CD4-positive, alpha-beta T cell treated with Interleukin-4 for 4 hours (primary cell): Measurements from ENCODE around the gene TOP3A.

Experiments
- DNase-seq: peaks from one replicate; pipeline ENCODE4 v3.0.0-alpha.2; 2020

Gene TOP3A

DNA sequence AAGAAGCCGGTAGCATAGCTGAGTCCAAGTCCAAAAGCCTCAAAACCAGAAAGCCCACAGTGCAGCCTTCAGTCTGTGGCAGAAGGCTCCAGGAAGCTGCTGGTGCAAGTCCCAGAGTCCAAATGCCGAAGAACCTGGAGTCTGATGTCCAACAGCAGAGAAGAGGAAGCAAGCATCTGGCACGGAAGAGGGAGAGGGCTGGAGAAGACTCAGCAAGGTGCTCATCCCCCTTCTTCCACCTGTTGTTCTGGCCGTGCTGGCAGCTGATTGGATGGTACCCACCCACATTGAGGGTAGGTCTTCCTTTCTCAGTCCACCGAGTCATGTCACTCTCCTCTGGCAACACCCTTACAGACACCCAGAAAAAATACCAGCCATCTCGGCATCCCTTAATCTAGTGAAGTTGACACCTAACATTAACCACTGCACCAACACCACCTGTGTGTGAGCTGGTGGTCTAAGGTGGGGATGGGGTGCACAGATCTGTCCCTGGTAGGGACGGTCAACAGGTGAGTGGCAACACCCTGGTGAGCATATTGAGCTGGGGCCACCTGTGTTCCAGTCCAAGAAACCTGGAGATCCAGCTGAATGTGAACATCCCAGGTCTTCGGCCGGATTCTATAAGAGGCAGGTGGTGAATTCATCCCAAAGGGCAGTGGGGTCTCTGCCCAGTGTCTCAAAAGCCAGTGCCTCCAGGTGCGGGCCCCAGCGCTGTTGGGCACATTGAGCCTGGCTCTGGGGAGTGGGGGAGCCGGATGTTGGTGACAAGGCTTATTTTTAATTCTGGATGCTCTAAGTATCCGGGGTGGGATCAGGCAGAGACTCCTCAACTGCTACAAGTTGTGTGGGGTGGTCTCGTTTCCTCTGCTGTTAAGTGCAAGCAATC lies 44.5 kb downstream of the TOP3A start:
- no peak for DNase-seq

DNA sequence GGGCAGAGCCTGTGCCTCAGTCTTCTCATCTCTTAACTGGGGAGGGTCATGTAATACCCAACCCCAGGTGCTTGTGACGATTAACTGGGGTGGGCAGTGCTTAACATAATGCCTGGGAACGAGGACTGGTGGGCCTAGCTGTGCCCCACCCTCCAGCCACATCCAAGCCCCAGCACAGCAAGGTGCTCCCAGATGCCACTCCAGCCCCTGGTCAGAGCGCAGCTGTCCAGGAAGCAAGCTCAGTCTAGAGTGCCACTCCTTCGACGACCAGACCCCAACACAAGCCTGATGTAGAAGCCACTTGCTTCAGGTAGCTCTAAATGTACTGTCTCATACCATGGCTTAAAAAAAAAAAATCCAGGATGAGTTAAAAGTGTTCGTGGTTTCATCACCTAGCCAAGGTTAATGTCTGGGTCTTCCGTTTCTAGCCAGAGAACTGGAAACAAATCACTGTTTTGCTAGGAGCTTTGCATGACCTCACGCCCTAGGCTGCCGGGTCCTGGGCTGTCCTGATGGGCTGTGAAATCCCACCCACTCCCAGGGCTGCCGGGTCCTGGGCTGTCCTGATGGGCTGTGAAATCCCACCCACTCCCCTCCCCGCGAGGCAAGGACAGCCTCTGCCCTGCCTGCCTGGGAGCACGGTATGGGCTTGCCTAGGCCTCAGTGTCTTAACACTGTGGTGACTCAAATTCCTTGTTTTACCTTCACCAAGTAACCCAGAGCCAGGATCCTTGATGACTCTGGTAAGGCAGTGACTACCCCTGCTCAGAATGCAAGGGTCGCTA lies 46.7 kb downstream of the TOP3A start:
- DNase-seq: no peak

DNA sequence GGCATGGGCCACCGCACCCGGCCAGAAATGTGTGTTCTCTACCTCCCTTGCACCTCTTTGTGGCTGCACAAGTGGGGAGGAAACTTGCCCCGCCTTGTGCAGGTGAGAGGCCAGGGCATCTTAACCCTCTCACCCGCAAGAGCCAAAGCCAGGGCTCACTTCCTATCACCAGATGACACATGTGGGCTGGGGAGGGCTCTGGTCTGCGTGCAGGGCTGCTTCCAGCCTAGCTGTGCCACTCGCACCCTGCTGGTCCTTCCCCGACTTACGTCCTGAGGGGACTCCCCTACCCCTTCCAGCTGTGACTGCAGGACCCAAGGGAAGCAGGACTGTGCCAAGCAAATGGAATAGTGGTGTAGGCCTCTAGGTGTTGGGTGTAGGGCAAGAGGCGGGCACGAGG lies 47.4 kb downstream of the TOP3A start:
- DNase-seq: no peak

DNA sequence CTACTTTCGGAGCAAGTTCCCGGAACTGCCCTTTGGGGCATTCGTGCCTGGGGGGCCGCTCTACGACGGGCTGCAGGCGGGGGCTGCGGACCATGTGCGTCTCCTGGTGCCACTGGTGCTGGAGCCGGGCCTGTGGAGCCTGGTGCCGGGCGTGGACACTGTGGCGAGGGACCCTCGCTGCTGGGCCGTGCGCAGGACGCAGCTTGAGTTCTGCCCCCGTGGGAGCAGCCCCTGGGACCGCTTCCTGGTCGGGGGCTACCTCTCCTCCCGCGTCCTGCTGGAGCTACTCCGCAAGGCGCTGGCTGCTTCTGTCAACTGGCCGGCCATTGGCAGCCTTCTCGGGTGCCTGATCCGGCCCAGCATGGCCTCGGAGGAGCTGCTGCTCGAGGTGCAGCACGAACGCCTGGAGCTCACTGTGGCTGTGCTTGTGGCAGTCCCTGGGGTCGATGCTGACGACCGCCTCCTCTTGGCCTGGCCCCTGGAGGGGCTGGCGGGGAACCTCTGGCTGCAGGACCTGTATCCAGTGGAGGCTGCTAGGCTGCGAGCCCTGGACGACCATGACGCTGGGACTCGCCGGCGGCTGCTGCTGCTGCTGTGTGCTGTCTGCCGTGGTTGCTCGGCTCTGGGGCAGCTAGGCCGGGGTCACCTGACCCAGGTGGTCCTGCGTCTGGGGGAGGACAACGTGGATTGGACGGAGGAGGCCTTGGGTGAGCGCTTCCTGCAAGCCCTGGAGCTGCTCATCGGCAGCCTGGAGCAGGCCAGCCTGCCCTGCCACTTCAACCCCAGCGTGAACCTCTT lies 50.7 kb downstream of the TOP3A start:
- DNase-seq: no peak

DNA sequence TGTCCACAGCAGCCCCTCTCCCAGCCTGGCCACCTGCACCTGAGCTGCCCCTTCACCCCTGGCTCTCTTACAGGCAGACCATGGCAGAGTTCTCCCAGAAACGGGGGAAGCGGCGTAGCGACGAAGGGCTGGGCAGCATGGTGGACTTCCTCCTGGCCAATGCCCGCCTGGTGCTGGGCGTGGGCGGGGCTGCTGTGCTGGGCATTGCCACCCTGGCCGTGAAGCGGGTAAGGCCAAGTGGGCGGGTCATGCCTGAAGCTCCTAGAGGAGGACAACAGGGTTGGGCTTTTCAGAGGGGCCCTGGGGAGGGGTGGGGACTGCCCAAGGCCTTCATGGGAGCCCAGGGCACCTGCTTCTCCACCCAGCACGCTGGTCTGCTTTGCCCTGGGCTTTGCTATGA lies 52.2 kb downstream of the TOP3A start:
- no peak for DNase-seq

DNA sequence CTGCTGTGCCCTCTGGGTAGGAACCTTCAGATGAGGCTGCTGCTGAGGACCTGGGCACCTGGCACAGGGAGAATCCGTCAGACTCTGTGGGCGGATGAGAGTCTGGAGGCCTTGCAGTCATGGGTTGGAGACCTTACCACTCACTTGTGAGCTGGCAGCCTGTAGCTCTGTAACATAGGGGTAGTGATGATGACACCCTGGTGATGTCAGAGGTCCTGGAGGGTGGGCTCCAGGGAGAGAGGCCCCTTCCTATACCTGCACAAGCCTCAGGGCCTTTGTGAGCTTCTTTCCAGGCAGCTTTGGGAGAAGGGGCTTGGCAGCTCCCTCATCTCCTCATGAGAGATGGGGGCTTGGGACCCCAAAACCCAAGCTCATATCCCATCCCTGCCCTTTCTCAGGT lies 52.7 kb downstream of the TOP3A start:
- DNase-seq: no peak

DNA sequence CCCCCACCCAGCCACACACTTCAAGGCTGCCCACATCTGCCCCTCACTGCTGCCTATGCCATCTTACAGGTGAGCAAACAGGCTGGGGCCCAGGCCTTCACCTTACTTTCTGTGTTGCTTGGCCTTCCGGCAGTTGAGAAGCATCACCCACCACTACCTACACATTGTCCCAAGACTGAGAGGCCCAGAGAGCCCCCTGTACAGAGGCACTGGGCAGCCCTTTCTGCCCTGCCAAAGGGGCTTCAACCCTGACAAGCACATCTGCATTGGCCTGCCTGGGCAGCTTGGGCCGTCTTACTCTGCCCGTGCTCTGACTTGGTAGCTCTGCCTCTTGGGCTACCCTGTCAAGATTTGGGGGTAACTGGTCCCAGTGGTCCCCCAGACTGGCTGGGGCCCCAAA lies 53.1 kb downstream of the TOP3A start:
- DNase-seq: no peak

DNA sequence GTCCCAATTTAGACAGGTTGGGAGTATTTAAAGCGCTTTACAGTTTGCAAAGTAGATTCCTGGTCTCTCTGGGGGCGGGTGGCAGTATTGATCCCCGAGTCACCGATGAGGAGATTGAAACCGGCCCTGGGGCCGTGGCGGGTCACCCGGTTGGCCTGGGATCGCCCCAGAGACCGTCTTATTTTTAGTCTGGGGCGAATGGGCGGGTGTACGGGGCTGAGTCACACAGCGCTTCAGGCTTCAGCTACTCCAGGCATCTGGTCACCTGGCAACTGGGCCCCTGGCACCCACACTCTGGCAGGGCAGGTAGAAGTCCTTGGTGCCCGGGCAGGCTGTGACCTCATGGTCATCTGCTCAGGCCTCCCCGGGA lies 53.7 kb downstream of the TOP3A start:
- peak; percentile 27 for DNase-seq

DNA sequence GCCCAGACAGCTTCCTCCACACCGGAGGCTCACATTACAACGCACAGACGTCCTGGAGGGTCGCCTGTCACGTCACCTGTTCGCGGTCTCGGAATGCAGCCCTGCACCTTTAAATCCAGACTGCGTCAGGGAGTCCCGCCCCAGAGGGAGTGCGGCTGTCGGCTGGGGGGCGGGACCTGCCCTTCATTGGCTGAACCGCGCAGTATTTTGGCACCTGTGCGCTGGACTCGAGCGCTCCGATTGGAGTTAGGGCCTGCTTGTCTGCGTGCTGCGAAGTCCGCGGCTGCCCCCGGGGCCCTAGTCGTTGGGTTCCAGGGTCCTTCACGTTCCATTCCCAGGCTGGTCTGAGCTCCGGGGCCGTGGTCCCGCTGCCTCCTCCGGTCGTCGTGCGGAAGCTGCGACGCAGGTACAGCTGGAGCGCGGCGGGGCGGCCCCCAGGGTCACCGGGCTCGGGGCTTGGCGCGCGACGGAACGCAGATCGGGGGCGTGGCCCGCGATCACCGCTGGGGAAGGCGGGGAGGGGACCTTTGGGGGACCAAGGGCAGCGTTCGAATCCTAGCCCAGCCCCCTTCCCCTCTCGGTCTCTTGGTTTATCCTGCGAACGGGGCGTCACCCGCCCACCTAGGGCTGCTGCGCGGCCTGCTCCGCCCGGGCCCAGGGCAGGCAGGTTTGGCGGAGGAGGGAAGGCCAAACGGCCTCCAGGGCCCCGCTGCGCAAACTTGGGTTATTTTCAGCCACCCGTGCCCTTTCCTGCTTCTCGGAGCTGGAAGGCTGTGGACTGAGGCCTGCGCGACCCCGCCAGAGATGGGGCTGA lies 54.3 kb downstream of the TOP3A start, which contains the start of gene MIEF2:
TSS of gene MIEF2 (plus strand) at position 331 of the 814 bp plus-strand sequence. CDS start 2,059 bp downstream, outside the sequence.
- peak; percentile 92 for DNase-seq

DNA sequence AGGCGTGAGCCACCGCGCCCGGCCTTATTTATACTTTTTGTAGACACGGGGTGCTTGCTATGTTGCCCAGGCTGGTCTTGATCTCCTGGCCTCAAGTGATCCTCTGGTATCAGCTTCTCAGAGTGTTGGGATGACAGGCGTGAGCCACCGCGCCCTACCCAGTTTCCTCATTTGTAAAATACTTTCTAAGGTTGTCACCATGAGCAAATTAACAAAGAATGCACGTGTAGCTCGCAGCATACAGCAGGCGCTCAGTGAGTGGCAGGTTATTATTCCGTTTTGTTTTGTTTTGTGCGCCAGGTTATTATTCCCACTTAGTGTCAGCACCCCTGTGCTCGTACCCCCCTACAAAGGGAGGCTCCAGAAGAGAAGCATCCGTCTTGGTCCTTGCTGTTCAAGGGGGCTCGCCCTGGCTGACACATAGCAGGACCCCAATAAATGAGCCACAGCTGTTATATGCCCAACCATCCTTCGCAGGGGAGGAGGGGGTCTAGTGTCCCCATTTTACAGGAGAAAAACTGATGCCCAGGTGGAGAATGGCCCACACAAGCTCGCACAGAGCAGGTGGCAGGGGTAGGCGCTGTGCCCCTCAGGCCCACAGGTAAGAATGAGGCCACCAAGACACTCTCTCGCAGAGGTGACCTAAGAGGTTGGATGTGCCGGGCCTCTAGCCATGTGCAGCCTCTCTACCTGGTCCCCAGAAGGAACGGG lies 55.0 kb downstream of the TOP3A start:
- DNase-seq: no peak

DNA sequence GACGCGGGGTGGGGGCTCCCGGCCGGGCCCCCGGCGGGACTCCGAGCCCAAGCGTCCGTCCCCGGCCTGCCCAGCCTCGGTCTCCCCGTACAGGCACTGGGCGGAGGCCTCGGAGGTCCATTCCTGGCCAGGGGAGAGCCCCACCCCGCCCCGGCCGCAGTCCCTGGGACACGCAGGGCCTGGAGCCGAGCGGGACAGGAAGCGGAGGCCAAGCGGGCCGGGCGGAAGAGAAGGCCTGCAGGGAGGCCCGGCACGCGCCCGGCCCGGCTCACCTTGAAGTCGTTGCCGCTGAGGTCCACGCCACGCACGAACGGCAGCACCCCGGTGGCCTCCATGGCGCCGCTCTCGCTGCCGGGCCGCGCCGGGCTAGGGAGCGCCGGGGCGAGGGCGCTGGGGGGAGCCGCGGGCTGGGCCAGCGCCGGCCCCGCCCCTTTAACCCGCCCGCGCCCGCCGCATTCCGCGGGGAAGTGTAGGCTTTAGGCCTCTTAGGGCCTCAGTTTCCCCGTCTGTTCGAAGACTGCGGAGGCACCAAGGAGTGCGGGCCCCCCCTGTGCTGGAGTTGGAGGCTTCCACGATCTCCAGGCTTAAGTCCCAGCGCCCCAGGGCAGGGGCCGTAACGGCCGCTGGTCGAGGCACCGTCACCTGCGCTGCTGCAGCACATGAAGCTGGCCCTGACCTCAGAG lies 56.3 kb downstream of the TOP3A start, which contains the start of gene FLII:
TSS of gene FLII (minus strand) at position 383 of the 683 bp plus-strand sequence. CDS start at position 335, 48 bp downstream.
- peak; percentile 29 for DNase-seq

DNA sequence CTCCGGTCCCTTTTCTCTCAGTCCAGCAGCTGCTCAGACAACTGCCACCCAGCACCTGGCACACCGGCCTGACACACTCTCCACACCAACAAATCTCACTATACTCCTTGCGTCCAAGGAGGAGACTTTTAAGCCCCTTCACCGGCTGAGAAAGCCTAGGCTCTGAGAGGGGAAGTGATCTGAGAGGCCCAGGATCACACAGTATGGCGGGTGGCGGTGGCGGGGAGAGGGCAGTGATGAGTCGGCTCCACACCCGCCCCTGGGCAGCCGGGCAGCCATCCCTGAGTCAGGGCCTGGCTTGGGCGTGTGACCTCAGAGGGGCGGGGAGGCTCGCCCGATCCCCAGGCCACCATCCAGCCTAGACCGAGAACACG lies 56.8 kb downstream of the TOP3A start:
- peak; percentile 41 for DNase-seq

DNA sequence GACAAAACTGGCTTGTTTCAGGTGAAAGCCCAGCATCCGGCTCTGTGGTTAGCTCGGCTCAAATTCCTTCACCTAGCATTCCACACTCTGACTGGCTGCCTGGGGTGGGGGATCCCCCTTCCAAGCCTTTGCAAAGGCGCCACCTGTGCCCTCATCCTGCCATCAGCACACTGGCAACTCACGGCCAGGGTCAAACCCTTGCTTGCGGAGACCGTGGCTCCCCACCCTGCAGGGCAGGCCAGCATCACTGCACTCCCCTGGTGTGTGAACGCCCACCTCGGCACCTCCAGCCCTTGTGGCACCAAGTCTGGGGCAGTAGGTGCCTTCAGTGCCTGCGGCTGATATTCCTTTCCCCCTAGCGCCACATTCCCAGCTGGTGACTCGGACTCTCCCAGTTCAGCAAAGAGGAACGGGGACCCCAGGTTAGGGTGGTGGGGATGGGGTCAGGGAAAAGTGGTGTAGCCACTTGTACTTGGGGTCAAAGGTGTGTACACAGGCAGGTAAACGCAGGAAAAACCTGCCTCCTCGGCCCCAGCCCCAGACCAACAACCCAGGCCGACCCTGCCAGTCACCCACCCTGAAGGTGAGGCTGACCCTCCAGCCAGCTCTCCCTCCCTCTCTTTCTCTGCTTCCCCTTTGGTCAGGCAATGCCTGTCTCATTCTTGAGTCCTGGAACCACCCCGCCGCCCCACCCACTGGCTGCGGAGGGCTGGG lies 57.4 kb downstream of the TOP3A start:
- DNase-seq: peak; percentile 13

DNA sequence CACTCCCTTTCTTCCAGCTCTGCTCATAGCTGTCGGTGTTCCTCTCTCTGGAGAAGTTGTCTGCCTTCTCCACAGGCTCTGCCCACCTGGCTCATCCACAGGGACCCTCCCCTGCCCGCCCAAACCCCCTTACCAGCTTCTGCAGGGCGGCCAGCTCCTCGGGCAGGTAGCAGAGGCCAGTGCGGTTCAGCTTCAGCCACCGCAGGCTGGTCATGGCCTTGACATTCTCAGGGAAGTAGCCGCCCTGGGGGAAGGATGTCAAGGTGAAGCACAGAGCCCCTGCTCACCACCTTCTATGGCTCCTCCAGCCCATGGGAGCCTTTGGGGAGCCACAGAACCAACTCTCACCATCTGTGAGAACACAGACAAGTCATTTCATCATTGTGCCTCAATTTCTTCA lies 58.0 kb downstream of the TOP3A start:
- DNase-seq: no peak

DNA sequence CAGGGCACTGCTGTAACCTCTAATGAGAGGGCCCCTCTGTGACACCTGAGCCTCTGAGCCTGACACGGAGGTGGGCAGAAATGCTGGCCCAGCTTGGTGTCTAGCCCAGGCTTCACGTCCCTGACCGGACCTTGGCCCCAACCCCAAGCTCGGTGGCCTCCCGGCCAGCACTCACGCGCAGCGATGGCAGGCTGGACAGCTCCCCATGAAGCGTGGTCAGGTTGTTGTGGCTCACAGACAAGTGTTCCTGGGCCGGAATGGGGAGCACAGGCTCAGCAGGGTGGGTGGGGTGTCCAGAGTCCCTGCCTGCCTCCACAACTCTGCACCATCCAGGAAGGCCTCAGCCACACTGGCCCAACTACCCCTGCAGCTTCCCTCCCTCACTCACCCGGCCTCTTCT lies 58.4 kb downstream of the TOP3A start:
- DNase-seq: no peak

DNA sequence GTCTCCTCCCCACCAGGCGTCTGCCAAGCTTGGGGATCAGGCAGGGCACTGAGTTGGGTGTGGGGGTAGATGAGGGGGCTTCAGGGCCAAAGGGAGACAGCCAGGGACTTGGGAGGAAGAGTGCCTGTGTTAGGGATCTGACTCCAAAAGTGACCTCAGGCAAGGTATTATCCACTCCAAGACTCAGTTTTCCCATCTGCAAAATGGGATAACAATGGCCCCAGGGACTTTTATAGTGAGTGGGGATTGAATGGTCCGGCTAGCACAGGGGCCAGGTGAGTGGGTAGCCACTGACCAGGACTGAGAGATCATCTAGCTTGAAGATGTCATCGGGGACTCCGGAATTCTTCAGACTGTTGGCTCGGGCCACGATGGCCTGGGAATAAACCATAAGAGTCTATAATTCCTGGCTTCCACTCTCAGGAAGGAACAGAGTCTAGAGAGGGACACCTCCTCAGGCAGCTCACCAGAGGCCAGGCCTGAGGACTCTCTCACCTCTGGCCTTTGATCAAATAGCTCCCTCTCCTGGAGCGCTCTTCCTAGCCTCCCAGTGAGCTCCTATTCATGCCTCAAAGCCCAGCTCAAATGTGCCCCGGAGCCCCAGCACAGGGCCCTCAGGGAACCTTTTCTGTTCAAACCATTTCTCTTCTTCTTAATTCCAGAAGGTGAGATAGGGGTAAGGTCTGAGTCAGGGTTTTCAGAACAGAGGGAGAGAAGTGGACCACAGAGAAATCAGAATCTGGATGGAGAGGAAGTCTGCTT lies 59.7 kb downstream of the TOP3A start:
- no peak for DNase-seq

DNA sequence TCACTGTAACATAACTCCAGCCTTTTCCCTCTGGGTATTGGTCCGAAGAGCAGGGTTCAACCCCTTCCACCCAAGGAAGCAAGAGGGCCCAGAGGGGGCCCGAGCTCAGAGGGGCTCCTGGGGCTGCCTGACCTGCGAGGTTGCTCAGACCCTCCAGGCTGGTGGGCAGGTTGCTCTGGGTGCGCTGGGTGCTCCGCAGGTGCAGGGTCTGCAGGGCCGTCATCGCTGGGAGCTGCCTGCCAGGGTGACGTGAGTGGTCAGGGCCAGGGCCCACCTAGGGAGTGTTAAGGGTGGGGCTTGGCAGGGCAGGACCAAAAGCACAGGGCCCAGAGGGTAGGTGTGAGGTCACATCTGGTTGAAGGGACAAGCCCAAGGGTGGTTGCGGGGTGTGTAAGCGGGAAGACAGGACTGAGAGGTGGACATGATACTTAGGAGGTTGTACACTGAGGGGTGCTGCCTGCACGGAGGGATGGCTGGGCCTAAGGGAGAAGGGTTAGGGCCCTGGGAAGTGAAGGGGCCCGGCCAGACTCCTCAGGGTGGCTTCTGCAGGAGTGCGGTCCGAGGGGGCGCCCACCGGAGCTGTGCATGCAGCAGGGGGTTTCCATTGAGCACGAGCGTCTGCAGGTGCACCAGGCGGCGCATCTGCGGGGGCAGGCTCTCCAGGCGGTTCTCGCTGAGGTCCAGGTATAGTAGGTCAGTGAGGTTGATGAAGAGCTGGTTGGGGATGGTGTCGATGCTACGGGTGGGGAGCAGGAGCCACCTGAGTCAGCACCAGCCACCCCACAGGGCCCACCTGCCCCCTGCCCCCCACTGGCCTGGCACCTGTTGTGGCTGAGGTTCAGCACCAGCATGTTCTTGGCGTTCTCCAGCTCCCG lies 60.6 kb downstream of the TOP3A start:
- DNase-seq: no peak

DNA sequence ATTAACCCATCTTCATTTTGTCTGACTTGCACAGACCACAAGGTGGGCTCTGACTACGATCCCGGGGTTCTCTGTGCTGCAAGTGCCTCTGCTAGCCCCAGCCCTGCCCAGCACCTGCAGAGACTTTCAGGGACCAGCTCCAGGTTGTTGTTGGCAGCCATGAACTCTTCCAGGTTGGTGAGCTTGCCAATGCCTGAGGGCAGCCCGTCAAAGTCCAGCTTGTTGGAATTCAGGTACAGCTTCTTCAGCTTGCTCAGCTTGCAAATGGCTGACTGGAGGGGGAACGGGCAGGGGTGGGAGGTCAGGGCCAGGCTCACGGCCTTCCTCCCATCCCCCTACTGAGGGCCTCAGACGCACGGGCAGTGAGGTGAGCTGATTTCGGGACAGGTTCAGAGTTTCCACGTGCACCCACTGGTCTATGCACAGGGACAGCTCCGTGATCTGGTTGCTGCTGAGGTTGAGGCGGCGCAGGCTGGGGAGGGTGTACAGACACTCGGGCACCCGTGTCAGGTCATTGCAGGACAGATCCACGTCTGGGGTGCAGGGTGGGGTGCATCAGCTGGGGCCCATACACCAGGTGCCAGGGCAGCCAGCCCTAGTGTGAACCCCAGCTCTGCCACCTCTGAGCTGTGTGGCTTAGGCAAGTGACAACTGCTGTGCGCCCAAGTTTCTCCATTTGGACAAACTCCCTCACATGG lies 61.5 kb downstream of the TOP3A start:
- no peak for DNase-seq
